Measurements from ENCODE around the gene APOBEC3H. TPM values are rescaled to one million over a fixed set of nuclear protein-coding genes. Genes with fewer than 3 reads are reported as not detected.
"Not testable (repeated sequence)": the region's sequence is repeated elsewhere in the genome, so short reads cannot be mapped to it uniquely, and the experiment has no call there.

APOBEC3H gene
- total RNA-seq (1 to 10 TPM; 7.5 to 8.5 TPM), polyA plus RNA-seq (1 to 10 TPM; 5.7 to 6.2 TPM)

- Histone ChIP-seq H3K27ac (ENCODE audit: low read depth, low read length) (peak within 1 kb of the TSS; percentile 86), H3K9me3 (ENCODE audit: control insufficient read depth in 1 of 2, low read length in 2 of 2) (no peaks in the 10 kb centered on the region), H3K4me1 (ENCODE audit: insufficient read depth, low read length) (peaks cover 83% of the 10 kb centered on the region), H3K27me3 (ENCODE audit: insufficient read depth, low read length) (no peaks in the 10 kb centered on the region), H3K4me3 (ENCODE audit: low read length in 2 of 2) (no peak within 1 kb of the TSS), H3K36me3 (ENCODE audit: insufficient read depth, low read length) (no peaks in the 10 kb centered on the region)
- peak within 1 kb of the TSS; percentile 91 to 99 (median 97) for H3K27ac Mint-ChIP-seq
- intact Hi-C loops (cut with micrococcal nuclease) = no loop called here
- H3K9me3 Mint-ChIP-seq = no peaks in the 10 kb centered on the region
- H3K27me3 Mint-ChIP-seq = no peaks in the 10 kb centered on the region
- H3K4me1 Mint-ChIP-seq = peaks cover 41 to 81% (median 65%) of the 10 kb centered on the region in 4 donors
- no peaks in the 10 kb centered on the region for H3K36me3 Mint-ChIP-seq
- peak within 1 kb of the TSS; percentile 38 to 84 (median 67) for H3K4me3 Mint-ChIP-seq
- POLR2A ChIA-PET (ENCODE audit: partially characterized antibody) = interaction anchor here (1.2 to 5.2 kb wide), 7 partner anchors 7 to 222 kb away, joined by 3 to 39 read pairs (median 5); partner anchors contain the start of genes APOBEC3C and RPL3
- DNase-seq = peak in 3 of 5 donors; percentile 28 to 63 (median 33)
- CTCF ChIA-PET (ENCODE audit: partially characterized antibody) = interaction anchor here (1.3 to 2.0 kb wide), 3 partner anchors 17 to 21 kb away, joined by 3 to 6 read pairs (median 4); no protein-coding TSS in a partner anchor
Observed at GRCh38 chr22:39097098-39098020, at the start of gene APOBEC3H. Gene APOBEC3H, plus strand, starts transcription at chr22:39097244. Its CDS starts 3,035 bp downstream, at chr22:39100279.

- peak overlapping the region in 1 of 7 donors; percentile 7 for H3K27ac Mint-ChIP-seq
- DNase-seq; H3K9me3 ChIP-seq (ENCODE audit: control insufficient read depth in 1 of 2, low read length in 2 of 2); POLR2A ChIA-PET (ENCODE audit: partially characterized antibody); H3K27me3 Mint-ChIP-seq; H3K4me3 Mint-ChIP-seq; H3K9me3 Mint-ChIP-seq; H3K4me3 ChIP-seq (ENCODE audit: low read length in 2 of 2); H3K27ac ChIP-seq (ENCODE audit: low read depth, low read length); intact Hi-C loops (cut with micrococcal nuclease); H3K27me3 ChIP-seq (ENCODE audit: insufficient read depth, low read length); H3K36me3 ChIP-seq (ENCODE audit: insufficient read depth, low read length); H3K4me1 ChIP-seq (ENCODE audit: insufficient read depth, low read length): not testable (repeated sequence)
- CTCF ChIA-PET (ENCODE audit: partially characterized antibody) = interaction anchor here (0.6 to 0.9 kb wide), 2 partner anchors 69 to 121 kb away, joined by 3 to 5 read pairs; no protein-coding TSS in a partner anchor
- peaks cover 3 to 13% (median 4%) of the 10 kb centered on the region in 4 donors for H3K4me1 Mint-ChIP-seq
- H3K36me3 Mint-ChIP-seq = peaks cover 9 to 27% of the 10 kb centered on the region in 2 donors
Observed at GRCh38 chr22:39049486-39049885, 47.6 kb upstream of the APOBEC3H start.

GRCh38 chr22:39051844-39052495 lies 45.1 kb upstream of the APOBEC3H start:
- H3K27ac Mint-ChIP-seq; H3K36me3 Mint-ChIP-seq; H3K9me3 ChIP-seq (ENCODE audit: control insufficient read depth in 1 of 2, low read length in 2 of 2); H3K27me3 Mint-ChIP-seq; H3K4me1 ChIP-seq (ENCODE audit: insufficient read depth, low read length); POLR2A ChIA-PET (ENCODE audit: partially characterized antibody); intact Hi-C loops (cut with micrococcal nuclease); CTCF ChIA-PET (ENCODE audit: partially characterized antibody); H3K4me3 Mint-ChIP-seq; H3K36me3 ChIP-seq (ENCODE audit: insufficient read depth, low read length); DNase-seq; H3K4me1 Mint-ChIP-seq; H3K9me3 Mint-ChIP-seq; H3K4me3 ChIP-seq (ENCODE audit: low read length in 2 of 2); H3K27me3 ChIP-seq (ENCODE audit: insufficient read depth, low read length); H3K27ac ChIP-seq (ENCODE audit: low read depth, low read length): not testable (repeated sequence)

DNA sequence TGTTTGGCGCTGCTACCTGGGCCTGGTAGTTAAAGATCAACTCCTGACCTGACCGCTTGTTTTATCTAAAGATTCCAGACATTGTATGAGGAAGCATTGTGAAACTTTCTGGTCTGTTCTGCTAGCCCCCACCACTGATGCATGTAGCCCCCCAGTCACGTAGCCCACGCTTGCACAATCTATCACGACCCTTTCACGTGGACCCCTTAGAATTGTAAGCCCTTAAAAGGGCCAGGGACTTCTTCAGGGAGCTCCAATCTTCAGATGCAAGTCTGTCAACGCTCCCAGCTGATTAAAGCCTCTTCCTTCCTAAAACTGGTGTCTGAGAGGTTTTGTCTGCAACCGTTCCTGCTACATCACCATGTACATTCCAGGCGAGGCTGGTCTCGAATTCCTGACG lies 41.4 kb upstream of the APOBEC3H start:
- H3K9me3 ChIP-seq (ENCODE audit: control insufficient read depth in 1 of 2, low read length in 2 of 2) = no peaks in the 10 kb centered on the region
- Mint-ChIP-seq H3K27ac (no peak overlapping the region), H3K9me3 (no peaks in the 10 kb centered on the region), H3K4me1 (no peaks in the 10 kb centered on the region), H3K36me3 (peaks cover 0 to 2% of the 10 kb centered on the region in 2 donors), H3K27me3 (no peaks in the 10 kb centered on the region), H3K4me3 (no peak overlapping the region)
- no peak for DNase-seq
- H3K36me3 ChIP-seq (ENCODE audit: insufficient read depth, low read length) = no peaks in the 10 kb centered on the region
- H3K27ac ChIP-seq (ENCODE audit: low read depth, low read length) = no peak overlapping the region
- POLR2A ChIA-PET (ENCODE audit: partially characterized antibody) = no interaction called here
- intact Hi-C loops (cut with micrococcal nuclease) = no loop called here
- H3K4me1 ChIP-seq (ENCODE audit: insufficient read depth, low read length) = no peaks in the 10 kb centered on the region
- no peak overlapping the region for H3K4me3 ChIP-seq (ENCODE audit: low read length in 2 of 2)
- H3K27me3 ChIP-seq (ENCODE audit: insufficient read depth, low read length) = no peaks in the 10 kb centered on the region
- CTCF ChIA-PET (ENCODE audit: partially characterized antibody) = no interaction called here

DNA sequence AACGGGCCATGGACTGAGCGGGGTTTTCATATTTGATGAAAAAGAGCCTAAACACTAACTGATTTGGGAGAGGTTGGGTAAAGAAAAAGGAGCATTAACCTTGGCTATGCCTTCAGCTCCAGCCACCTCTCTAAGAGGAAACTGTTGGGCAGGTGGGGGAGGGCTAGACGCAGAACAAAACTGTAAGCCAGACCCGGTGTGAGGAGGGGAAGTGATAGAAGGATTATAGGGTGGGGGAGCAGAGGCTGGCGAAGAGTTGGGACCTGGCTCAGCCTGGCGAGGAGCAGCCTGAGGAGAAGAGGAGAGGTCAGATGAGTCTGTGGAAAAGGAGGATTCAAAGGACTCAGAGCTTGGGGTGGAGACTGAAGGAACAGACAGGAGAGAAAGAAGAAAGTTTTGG lies 35.8 kb upstream of the APOBEC3H start:
- POLR2A ChIA-PET (ENCODE audit: partially characterized antibody); H3K27me3 Mint-ChIP-seq; H3K36me3 ChIP-seq (ENCODE audit: insufficient read depth, low read length); H3K9me3 Mint-ChIP-seq; CTCF ChIA-PET (ENCODE audit: partially characterized antibody); H3K9me3 ChIP-seq (ENCODE audit: control insufficient read depth in 1 of 2, low read length in 2 of 2); H3K4me3 Mint-ChIP-seq; H3K27me3 ChIP-seq (ENCODE audit: insufficient read depth, low read length); DNase-seq; intact Hi-C loops (cut with micrococcal nuclease); H3K27ac Mint-ChIP-seq; H3K4me1 Mint-ChIP-seq; H3K4me3 ChIP-seq (ENCODE audit: low read length in 2 of 2); H3K4me1 ChIP-seq (ENCODE audit: insufficient read depth, low read length); H3K36me3 Mint-ChIP-seq; H3K27ac ChIP-seq (ENCODE audit: low read depth, low read length): not testable (repeated sequence)

GRCh38 chr22:39061951-39062350 lies 35.1 kb upstream of the APOBEC3H start:
- H3K27ac Mint-ChIP-seq; H3K4me3 Mint-ChIP-seq; DNase-seq; H3K36me3 ChIP-seq (ENCODE audit: insufficient read depth, low read length); H3K27me3 ChIP-seq (ENCODE audit: insufficient read depth, low read length); CTCF ChIA-PET (ENCODE audit: partially characterized antibody); H3K4me3 ChIP-seq (ENCODE audit: low read length in 2 of 2); H3K4me1 Mint-ChIP-seq; H3K9me3 ChIP-seq (ENCODE audit: control insufficient read depth in 1 of 2, low read length in 2 of 2); H3K9me3 Mint-ChIP-seq; H3K4me1 ChIP-seq (ENCODE audit: insufficient read depth, low read length); intact Hi-C loops (cut with micrococcal nuclease); H3K27ac ChIP-seq (ENCODE audit: low read depth, low read length); POLR2A ChIA-PET (ENCODE audit: partially characterized antibody); H3K36me3 Mint-ChIP-seq; H3K27me3 Mint-ChIP-seq: not testable (repeated sequence)

GRCh38 chr22:39063904-39064303 lies 33.1 kb upstream of the APOBEC3H start:
- intact Hi-C loops (cut with micrococcal nuclease); H3K36me3 ChIP-seq (ENCODE audit: insufficient read depth, low read length); H3K9me3 ChIP-seq (ENCODE audit: control insufficient read depth in 1 of 2, low read length in 2 of 2); H3K4me3 Mint-ChIP-seq; H3K4me1 Mint-ChIP-seq; POLR2A ChIA-PET (ENCODE audit: partially characterized antibody); H3K27me3 ChIP-seq (ENCODE audit: insufficient read depth, low read length); H3K36me3 Mint-ChIP-seq; H3K27me3 Mint-ChIP-seq; H3K4me3 ChIP-seq (ENCODE audit: low read length in 2 of 2); DNase-seq; H3K9me3 Mint-ChIP-seq; CTCF ChIA-PET (ENCODE audit: partially characterized antibody); H3K27ac ChIP-seq (ENCODE audit: low read depth, low read length); H3K4me1 ChIP-seq (ENCODE audit: insufficient read depth, low read length): not testable (repeated sequence)
- H3K27ac Mint-ChIP-seq = peak overlapping the region in 1 of 7 donors; percentile 67
